Mammary epithelial cell (primary cell): ENCODE measurements around the gene OGA.

Experiments
- EZH2 ChIP-seq: IDR thresholded peaks from 2 replicates; pipeline ENCODE4 v1.6.1; 2012; ENCODE audit warnings: low read length, inconsistent platforms, borderline replicate concordance
- TF ChIP-seq, protein P1 (sequence below), 2 donors: IDR thresholded peaks in 1 of 2; conservative IDR thresholded peaks in 1 of 2; 2 replicates each; pipeline ENCODE4 v1.5.1; 2011 to 2012; ENCODE audit warnings: inconsistent platforms in 2 of 2, low read length in 2 of 2, mild to moderate bottlenecking in 2 of 2, control low read depth in 1 of 2, low read depth in 1 of 2; ENCODE audit not compliant: insufficient read depth in 1 of 2; ENCODE audit errors: extremely low read depth in 1 of 2

GRCh38 chr10:101845893-101846292, 27.6 kb upstream of the OGA start:
- TF ChIP-seq, protein P1, sequence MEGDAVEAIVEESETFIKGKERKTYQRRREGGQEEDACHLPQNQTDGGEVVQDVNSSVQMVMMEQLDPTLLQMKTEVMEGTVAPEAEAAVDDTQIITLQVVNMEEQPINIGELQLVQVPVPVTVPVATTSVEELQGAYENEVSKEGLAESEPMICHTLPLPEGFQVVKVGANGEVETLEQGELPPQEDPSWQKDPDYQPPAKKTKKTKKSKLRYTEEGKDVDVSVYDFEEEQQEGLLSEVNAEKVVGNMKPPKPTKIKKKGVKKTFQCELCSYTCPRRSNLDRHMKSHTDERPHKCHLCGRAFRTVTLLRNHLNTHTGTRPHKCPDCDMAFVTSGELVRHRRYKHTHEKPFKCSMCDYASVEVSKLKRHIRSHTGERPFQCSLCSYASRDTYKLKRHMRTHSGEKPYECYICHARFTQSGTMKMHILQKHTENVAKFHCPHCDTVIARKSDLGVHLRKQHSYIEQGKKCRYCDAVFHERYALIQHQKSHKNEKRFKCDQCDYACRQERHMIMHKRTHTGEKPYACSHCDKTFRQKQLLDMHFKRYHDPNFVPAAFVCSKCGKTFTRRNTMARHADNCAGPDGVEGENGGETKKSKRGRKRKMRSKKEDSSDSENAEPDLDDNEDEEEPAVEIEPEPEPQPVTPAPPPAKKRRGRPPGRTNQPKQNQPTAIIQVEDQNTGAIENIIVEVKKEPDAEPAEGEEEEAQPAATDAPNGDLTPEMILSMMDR (conservative IDR thresholded peaks at IDR 0.05 in 1 of 2, IDR thresholded peaks at IDR 0.05 in 1 of 2; ENCODE audit: extremely low read depth in 1 of 2, insufficient read depth in 1 of 2, low read depth in 1 of 2, low read length in 2 of 2), result no peak
- no peak for TF ChIP-seq EZH2
